Measurements from ENCODE around the gene OR10H2.
"Not testable (repeated sequence)": the region's sequence is repeated elsewhere in the genome, so short reads cannot be mapped to it uniquely, and the experiment has no call there.

The OR10H2 gene, protein sequence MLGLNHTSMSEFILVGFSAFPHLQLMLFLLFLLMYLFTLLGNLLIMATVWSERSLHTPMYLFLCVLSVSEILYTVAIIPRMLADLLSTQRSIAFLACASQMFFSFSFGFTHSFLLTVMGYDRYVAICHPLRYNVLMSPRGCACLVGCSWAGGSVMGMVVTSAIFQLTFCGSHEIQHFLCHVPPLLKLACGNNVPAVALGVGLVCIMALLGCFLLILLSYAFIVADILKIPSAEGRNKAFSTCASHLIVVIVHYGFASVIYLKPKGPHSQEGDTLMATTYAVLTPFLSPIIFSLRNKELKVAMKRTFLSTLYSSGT

DNA sequence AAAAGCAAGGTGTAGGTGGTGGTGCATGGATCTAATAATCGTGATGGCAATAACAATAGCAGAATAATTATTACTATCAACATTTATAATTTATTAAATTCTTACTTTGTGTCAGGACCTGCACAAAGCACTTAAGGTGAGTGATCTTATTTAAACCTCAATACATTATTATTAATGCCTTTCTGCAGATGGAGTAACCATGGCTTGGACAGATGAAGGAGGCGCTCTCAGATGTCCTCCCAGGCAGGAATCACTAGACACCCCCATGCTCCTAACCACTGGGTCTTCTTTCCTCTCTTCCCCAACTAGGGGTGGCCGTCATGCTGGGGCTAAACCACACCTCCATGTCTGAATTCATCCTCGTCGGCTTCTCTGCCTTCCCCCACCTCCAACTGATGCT, at the start of gene OR10H2:
Gene OR10H2, plus strand, starts transcription at position 301 of the 400 bp plus-strand sequence. Its CDS starts 20 bp downstream, at position 321.
- DNase-seq, result no peak

DNA sequence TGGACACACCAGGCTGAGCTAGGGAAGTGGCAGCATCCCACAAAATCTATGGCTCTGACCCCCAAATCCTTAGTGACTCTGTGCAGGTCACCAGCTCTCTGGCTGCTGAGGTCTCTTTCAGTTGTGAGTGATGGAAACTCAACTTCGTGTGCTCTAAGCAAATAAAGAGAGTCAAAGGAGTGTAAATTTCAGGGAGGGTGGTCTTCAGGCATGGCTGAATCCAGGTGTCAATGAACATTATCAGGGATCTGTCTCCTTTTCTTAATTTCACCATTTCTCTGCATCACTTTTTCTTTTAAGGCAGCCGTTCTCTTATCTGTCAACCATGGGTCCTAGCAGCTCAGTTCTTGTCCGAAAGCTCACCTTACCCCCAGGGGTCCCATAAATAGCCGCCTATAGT, 48.7 kb upstream of the OR10H2 start:
- no peak for DNase-seq

DNA sequence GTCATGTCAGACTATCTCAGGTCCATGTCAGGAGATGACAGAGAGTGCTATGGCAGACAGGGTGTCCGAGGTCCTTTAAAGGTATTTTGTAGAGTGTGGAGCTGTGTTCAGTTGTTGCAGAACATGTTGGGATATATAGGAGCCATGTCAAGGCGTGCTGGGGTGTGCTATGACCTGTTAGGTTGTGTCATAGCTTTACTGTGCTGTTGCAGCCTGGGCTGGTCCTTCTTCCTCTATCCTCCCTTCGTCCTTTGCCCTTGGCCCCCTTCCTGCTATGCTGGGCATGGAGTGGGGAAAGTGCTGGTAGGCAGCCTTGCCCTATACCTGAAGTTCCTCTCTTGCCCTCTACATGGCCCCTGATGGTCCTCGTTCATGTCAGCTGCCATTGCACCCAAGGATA, 48.0 kb upstream of the OR10H2 start:
- DNase-seq, result not testable (repeated sequence)

GRCh38 chr19:15680478-15681322, 47.1 kb upstream of the OR10H2 start:
- no peak for DNase-seq

- no peak for DNase-seq
Measured at GRCh38 chr19:15683411-15683810, 44.4 kb upstream of the OR10H2 start.

GRCh38 chr19:15684828-15685227, 43.0 kb upstream of the OR10H2 start:
- DNase-seq, result no peak

DNA sequence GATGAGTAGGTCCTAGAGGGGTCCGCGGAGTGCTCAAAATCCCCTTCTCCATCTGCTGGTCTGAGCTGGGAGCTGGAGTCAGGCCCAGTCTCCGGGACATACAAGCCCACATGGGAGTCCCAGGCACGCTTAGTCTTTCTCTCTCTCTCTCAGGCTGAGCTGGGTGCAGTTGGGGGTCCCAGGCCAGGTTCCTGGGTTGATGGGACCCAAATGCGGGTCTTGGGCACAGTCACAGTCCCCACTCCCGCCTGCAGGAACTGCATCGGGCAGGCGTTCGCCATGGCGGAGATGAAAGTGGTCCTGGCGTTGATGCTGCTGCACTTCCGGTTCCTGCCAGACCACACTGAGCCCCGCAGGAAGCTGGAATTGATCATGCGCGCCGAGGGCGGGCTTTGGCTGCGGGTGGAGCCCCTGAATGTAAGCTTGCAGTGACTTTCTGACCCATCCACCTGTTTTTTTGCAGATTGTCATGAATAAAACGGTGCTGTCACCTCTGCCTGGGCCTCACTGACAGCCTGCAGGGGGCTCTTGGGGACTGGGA, 31.1 kb upstream of the OR10H2 start:
- no peak for DNase-seq

- no peak for DNase-seq
Measured at GRCh38 chr19:15701757-15702533, 25.9 kb upstream of the OR10H2 start.

GRCh38 chr19:15702534-15702930, 25.3 kb upstream of the OR10H2 start:
- DNase-seq, result no peak

DNA sequence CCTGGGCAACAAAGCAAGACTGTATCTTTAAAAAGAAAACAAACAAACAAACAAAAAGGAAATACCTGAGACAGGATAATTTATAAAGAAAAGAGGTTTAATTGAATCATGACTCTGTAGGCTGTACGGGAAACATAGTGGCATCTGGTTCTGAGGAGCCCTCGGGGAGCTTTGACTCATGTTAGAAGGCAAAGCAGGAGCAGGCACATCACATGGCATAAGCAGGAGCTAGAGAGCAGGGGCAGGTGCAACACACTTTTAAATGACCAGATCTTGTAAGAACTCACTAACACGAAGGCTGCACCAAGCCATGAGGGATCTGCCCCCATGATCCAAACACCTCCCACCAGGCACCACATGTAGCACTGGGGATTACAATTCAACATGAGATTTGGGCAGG, 13.2 kb upstream of the OR10H2 start:
- no peak for DNase-seq

GRCh38 chr19:15715642-15716041, 12.2 kb upstream of the OR10H2 start:
- DNase-seq, result no peak

DNA sequence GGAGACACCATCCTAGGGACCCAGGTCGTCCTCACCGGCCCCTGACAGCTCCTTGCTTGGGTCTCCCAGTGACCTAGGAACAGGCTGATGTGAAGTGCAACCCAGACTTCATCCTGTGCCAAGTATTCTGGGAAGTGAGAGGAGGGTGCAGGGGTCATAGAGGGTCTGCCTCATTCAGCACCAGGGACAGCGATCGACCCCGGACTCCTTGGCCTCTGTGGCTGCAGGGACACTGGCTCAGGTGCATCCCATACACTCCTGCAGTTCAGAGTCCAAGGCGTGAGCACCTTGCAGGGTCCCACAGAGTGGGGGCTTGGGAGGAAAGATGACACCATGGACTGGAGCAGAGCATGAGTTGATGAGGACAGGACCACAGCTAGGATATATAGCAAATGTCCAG, 10.0 kb upstream of the OR10H2 start:
- no peak for DNase-seq

GRCh38 chr19:15721268-15721667, 6.6 kb upstream of the OR10H2 start:
- no peak for DNase-seq

- DNase-seq, result no peak
Measured at GRCh38 chr19:15722956-15723355, 4.9 kb upstream of the OR10H2 start.

GRCh38 chr19:15730538-15730937, 2.7 kb downstream of the OR10H2 start:
- DNase-seq, result no peak

DNA sequence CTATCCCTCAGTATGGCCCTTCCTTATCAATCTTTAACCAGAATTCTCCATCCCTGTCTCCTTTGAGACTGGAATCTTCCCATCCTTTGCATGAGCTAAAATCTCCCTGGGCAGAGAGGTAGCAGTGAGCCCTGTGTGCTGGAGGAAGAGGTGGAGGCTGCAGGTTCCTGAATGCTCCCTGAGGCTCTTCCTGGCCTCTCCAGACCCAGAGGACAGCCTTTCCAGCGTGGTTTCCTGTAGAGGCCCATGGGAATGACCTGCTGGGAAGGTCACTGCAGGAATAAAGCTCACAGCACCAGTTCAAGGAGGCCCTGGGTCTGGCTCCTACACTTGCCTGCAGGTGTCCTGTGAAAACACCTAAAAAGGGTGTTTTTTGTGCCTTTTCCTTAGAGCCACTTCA, 4.6 kb downstream of the OR10H2 start:
- DNase-seq, result no peak

- DNase-seq, result no peak
Measured at GRCh38 chr19:15733895-15734294, 6.1 kb downstream of the OR10H2 start.

DNA sequence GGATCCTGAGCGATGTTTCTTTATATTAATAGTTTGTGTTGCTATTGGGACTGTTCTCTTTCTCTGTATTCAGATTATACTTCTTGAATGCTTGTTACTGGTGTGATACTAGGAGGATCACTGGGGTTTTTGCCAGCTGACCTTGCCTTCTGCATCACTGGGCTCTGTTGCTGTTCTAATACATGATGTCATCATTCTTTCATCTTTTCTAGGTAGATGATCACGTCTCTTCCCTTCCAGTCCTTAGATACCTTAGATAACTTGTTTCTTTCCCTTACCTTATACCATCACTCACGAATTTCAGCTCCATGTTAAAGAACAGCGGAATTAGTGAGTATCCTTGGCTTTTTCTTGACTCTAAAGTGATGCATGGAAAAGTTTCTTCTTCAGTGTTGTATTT, 9.9 kb downstream of the OR10H2 start, which contains the start of gene OR10H3:
Gene OR10H3, plus strand, starts transcription at position 264 of the 400 bp plus-strand sequence. CDS start 3,408 bp downstream, outside the sequence.
- no peak for DNase-seq

- no peak for DNase-seq
Measured at GRCh38 chr19:15740785-15741184, 13.0 kb downstream of the OR10H2 start.

DNA sequence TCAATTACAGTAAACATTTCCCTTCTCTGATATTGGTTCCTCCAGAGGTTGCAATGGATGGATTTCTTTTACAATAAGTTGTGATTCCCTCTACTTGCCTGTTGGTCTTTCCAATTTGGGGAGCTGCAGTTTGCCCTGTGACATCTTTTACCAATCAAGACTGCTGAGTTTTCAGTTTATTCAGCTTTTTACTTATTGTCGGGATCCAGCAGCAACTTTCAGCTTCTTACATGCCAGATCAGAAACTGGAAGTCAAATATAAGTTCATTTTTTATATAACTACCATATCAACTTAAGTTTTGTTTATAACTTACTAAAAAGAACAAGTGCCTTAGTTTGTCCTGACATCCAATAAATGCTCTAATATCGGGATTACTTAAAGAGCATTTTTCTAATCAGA, 20.4 kb downstream of the OR10H2 start:
- no peak for DNase-seq

- no peak for DNase-seq
Measured at GRCh38 chr19:15758379-15758778, 30.6 kb downstream of the OR10H2 start.

DNA sequence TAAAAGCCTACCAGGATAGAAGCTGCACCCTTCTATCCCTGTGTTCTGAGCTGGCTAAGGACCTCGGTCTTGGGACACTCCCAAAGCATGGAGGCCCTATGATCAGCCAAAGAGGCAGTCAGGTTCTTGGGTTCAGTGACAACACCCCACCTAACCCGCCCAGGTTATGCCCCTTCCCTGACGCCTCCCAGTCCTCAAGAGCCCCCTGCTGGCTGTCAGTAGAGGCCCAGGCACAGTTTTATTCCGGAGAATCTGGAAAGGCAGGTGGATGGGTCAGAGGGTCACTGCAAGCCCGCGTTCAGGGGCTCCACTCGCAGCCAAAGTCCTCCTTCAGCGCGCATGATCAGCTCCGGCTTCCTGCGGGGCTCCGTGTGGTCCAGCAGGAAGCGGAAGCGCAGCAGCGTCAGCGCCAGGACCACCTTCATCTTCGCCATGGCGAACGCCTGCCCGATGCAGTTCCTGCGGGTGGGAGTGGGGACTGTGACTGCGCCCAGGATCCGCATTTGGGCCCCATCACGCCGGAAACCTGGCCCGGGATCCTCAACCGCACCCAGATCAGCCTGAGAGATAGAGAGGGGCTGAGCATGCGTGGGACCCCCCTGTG, 32.2 kb downstream of the OR10H2 start:
- DNase-seq, result no peak

- no peak for DNase-seq
Measured at GRCh38 chr19:15769586-15769985, 41.8 kb downstream of the OR10H2 start.
